Measurements from ENCODE around the gene TMEM44.
A peak's percentile ranks its signal among the peaks of the same experiment; 100 is the strongest.

Gene TMEM44

GRCh38 chr3:194633349-194634004 is at the start of gene TMEM44:
Gene TMEM44 (minus strand): TSS chr3:194633419. CDS start chr3:194633215, 204 bp downstream.
- DNase-seq: peak; percentile 46 to 62

GRCh38 chr3:194682694-194683310 is 49.6 kb upstream of the TMEM44 start:
- peak; percentile 71 to 81 for DNase-seq

DNA sequence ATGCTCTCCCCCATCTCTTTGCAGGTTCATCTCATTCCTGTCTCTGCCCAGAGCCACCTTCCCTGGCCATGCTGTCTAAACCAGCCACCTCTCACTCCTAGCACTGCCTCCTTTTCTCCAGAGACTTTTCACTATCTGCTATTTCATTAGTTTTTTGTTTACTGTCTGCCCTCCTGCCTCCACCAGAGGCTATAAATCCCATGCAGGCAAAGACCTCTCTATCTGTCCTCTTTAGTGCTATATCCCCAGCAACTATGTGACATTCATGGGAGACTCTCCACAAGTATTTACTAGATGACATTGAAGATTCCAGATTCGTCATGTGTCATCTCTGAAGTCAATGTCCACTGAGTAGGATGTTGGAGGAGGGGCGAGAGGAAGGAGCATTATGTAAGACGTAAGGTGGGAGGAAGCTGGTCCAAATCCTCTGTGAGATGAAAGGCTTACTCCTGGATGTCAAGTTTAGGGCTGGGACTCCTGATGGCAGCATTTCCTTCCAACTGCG is 49.0 kb upstream of the TMEM44 start:
- DNase-seq: no peak

DNA sequence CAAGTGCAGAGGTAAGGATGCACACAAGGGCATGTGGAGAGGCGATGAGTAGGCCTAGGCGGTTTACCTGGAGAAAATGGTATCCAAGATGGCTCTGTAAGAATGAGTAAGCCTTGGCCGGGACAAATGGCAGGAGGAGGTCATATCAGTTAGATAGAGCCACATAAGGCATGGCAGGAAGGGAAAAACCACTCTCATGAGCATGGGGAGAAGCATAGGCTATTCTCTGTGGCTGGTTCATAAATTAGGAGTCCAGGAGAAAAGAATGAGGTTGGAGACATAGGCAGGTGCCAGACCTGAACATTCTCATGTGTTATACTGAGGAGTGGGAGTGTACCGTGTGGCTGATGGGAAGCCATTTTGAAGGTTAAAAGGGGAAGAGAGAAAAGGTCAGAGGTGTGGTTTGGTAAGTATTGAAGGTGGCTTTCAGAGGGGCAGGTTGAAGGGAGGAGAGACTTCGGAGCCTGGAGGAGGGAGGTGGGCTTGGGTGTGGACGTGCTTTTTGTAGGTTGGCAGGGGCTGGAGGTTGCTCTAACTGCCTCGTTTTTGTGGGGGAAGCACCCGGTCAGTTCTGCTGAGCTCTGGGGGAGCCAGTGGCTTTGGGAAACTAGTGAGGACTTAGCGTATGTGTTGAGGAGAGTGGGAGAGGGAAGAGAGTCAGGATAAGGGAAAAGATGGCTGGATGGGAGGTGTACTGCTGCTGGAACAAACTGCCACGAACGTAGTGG is 47.8 kb upstream of the TMEM44 start:
- DNase-seq: no peak

- DNase-seq: no peak
Measured at GRCh38 chr3:194676471-194676870, 43.3 kb upstream of the TMEM44 start.

DNA sequence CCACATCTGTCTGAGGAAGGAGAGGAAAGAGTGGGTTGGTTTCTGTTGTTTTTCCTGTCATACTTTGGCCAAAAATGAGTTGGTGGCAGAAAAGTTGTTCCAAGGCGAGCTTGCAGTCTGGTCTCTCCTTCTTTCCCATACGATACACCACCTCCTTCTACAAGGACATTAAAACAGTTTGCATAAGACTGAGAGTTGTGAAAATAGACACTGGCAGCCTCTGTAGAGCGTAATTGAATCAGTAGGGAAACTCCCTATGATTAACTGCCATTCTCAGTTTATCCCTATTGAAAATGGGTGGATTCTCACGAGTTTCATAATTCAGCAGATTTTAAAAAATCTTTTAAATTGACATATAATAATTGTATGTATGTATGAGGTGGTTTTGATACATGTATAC is 42.5 kb upstream of the TMEM44 start:
- DNase-seq: no peak

- DNase-seq: no peak
Measured at GRCh38 chr3:194675081-194675640, 41.9 kb upstream of the TMEM44 start.

- no peak for DNase-seq
Measured at GRCh38 chr3:194673761-194674160, 40.5 kb upstream of the TMEM44 start.

DNA sequence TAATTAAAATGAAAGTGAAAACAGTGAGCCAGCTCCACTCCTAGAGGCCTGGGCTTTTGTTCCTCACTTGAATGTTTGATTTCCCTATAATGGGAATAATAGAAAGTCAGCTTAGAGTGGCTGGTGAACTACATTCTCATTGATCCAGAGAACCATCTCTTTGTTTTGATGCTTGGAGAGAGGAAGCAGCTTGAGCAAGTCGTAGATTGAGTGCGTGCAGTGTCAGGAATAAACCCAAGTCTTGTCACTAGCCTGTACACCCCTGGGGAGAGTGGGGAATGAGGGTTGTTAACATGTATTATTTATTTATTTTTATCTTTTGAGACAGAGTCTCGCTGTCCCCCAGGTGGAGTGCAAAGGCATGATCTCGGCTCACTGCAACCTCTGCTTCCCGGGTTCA is 39.7 kb upstream of the TMEM44 start:
- DNase-seq: no peak

- DNase-seq: peak; percentile 89 to 93
Measured at GRCh38 chr3:194671900-194672808, 38.9 kb upstream of the TMEM44 start, which contains the start of gene LSG1. Gene LSG1 (minus strand): TSS chr3:194672191. CDS start chr3:194672162, 29 bp downstream.

DNA sequence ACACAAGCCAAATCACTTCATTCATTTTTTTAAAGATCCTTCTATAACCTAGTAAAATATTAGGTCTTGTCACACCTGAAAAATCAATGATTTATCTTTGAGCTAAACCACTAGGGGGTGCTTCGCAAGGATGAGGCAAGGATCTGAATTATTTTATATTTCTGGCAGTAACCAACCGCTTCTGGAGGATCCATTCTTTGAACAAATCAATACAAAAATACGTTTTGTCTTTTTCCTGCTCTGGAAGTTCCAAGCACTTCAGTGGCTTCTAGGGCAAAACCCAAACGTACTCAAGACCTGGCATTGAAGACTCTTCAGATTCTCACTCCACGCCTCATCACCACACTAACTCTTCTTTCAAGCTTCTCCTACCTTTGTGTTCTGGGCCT is 38.3 kb upstream of the TMEM44 start:
- peak; percentile 33 to 70 for DNase-seq

- no peak for DNase-seq
Measured at GRCh38 chr3:194667363-194667762, 34.1 kb upstream of the TMEM44 start.

GRCh38 chr3:194664857-194665256 is 31.6 kb upstream of the TMEM44 start:
- DNase-seq: no peak

DNA sequence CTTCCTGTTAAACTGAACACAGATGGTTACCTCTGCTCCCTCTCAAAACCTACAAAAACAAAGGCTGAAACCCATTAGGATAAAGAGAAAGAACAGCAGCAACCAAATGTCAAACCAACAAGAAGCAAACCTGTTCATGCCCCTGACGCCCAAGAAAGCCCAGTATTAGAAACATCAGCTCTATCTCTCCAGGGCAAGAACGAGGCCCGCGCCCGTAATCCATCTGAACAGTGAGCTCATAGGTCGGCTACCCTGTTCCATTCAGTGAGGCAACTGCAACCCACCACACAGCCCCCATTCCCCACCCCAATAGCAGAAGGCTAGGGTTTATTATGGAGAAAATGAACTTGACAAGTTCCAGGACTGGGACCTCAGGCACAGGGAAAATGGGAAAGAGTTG is 28.7 kb upstream of the TMEM44 start:
- DNase-seq: no peak

DNA sequence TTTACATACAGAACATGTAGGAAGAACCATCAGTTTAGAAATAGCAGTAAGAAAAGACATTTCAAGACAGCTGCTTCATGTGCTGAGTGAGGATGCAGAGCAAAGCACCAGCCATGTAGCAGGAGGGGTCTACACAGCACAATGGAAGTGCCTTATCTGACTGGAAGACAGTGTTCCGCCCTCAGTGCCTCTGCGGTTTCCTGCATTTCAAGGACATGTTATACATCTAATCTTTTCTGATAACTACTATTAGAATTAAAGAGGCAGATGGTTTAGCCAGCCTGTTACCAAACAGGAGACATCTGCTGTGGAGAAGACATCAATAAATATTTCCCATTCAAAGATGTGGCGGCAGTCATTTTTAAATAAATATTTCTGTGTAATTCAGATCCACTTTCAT is 28.2 kb upstream of the TMEM44 start:
- DNase-seq: no peak

DNA sequence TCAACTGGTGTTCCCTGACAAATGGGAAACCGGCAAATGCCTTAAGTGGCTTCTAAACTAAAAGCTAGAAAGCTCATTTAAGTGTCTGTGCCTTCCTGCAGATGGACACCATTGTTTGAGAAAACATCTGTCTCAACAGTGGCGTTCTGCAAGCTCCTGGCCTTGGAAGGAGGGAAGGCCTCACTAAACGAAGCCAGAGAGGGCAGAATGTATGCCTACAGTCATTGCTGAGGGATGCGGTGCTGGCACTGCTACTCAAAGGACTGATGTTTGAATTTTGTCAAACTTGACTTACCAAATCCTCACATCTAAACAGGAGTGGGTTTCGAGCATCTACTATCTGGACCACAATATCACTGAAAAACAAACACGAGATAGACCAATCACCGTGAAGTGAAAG is 26.6 kb upstream of the TMEM44 start:
- no peak for DNase-seq

GRCh38 chr3:194658477-194659242 is 25.4 kb upstream of the TMEM44 start:
- DNase-seq: no peak

DNA sequence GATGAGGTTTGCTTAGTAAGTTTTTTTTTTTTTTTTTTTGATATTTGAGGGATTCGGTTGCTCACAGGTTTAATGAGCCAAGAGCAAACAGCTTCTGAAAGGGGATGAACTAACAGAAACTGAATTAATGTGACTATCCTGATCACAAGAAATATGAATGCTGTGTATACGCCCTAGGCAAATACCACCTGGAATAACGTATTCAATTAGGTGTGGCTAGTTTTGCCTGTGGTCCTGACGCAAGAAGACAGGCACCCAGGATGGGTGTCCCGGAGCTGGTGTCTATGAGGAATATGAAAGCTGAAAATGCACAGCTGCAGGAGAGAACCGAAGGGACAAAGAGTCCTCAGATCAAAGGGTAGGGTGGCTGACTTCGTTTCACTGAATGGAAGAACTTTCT is 24.2 kb upstream of the TMEM44 start:
- DNase-seq: no peak

DNA sequence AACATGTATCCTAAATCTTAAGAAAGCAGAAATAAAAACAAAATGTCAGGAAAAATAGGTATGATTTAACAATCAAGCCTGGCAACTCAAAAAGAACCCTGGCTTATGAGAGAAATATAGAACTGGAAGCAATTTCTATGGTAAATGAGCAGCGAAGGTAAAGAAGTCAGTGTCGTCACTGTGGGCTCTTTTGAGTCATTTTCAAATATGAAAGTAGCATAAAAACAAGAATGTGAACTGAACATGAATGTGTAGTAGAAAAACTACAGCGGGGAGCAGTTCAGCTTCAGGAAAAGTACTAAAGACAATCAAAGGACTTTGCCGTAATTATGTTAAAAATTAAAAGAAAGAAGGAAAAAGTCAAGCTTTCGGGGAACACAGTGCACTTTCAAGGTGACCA is 21.2 kb upstream of the TMEM44 start:
- no peak for DNase-seq

DNA sequence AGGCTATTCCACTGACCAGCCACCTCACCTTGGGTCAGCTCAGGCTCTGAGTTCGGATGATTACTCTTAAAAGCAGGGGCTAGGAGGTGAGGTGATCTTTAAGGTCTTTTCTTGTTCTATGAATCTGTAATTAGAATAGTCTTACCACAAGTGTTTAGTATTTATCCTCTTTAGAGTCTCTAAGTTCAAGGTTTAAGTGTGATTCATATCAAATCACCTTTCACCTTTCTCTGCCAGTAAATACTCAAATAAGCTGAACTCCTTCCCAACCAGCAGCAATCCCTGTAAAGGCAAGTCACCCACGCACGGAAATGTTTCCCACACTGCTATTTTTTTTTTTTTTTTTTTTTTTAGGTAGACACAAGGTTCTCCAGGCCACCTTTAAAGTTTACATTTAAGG is 14.5 kb upstream of the TMEM44 start:
- no peak for DNase-seq

DNA sequence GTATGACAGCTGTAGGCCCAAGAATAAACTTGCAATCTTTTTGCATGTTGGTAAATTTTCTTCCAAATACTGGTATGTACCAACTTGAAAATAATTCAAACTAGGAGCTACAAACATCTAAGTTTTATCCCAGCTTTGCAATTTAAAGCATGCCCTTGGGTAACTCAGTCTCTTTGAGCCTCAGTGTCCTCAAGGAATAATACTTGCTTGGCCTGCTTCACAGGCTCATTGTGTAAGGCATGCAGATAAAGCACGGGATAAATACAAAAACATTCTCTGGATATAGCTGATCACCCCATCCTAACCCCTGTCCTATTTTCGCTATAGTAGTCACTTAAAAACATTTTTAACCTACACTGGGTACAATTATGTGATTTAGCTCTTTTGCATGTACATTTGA is 9.6 kb upstream of the TMEM44 start:
- no peak for DNase-seq

GRCh38 chr3:194640829-194641228 is 7.6 kb upstream of the TMEM44 start:
- peak; percentile 22 to 27 for DNase-seq
